H9 (cell line): Measurements from ENCODE around the gene CALCR. TPM values are rescaled to one million over a fixed set of nuclear protein-coding genes. Genes with fewer than 3 reads are reported as not detected.

Experiments
- DNase-seq: peaks from one replicate; pipeline ENCODE4 v3.0.0-alpha.2; 2017
- H2AFZ ChIP-seq: one replicate; pipeline ENCODE4 v1.6.1; 2013; ENCODE audit warnings: mild to moderate bottlenecking, low read length, control low read depth, moderate library complexity
- H2AK5ac ChIP-seq: 2 replicates; pipeline ENCODE4 v1.6.1; 2013; ENCODE audit warnings: low read length, control low read depth, mixed read lengths; ENCODE audit not compliant: insufficient read length
- H2BK120ac ChIP-seq: one replicate; pipeline ENCODE4 v1.6.1; 2013; ENCODE audit warnings: low read depth, mild to moderate bottlenecking, low read length, control low read depth, inconsistent platforms; ENCODE audit not compliant: poor library complexity, severe bottlenecking
- H2BK12ac ChIP-seq: 2 replicates; pipeline ENCODE4 v1.6.1; 2013; ENCODE audit warnings: low read length, control low read depth, mixed read lengths, low read depth; ENCODE audit not compliant: insufficient read length
- H2BK15ac ChIP-seq: 2 replicates; pipeline ENCODE4 v1.6.1; 2013; ENCODE audit warnings: low read depth, low read length, control low read depth
- H2BK20ac ChIP-seq: one replicate; pipeline ENCODE4 v1.6.1; 2013; ENCODE audit warnings: low read depth, mild to moderate bottlenecking, low read length, control low read depth, inconsistent platforms; ENCODE audit not compliant: poor library complexity, severe bottlenecking
- H2BK5ac ChIP-seq: 2 replicates; pipeline ENCODE4 v1.6.1; 2013; ENCODE audit warnings: low read length, control low read depth, mixed read lengths; ENCODE audit not compliant: insufficient read length
- H3K14ac ChIP-seq: 2 replicates; pipeline ENCODE4 v1.6.1; 2013; ENCODE audit warnings: low read length, control low read depth; ENCODE audit not compliant: insufficient read depth
- H3K18ac ChIP-seq: 2 replicates; pipeline ENCODE4 v1.6.1; 2013; ENCODE audit warnings: low read depth, mild to moderate bottlenecking, mixed read lengths, low read length, control low read depth; ENCODE audit not compliant: insufficient read length
- H3K23ac ChIP-seq: 2 replicates; pipeline ENCODE4 v1.6.1; 2013; ENCODE audit warnings: low read length, control low read depth, mixed read lengths, low read depth; ENCODE audit not compliant: insufficient read length
- H3K23me2 ChIP-seq: 2 replicates; pipeline ENCODE4 v1.6.1; 2013; ENCODE audit warnings: low read depth, mild to moderate bottlenecking, mixed read lengths, low read length, control low read depth; ENCODE audit not compliant: insufficient read length, poor library complexity, severe bottlenecking
- H3K27ac ChIP-seq: 2 replicates; pipeline ENCODE4 v1.5.1; 2013; ENCODE audit warnings: low read length, control low read depth, mixed read lengths, low read depth; ENCODE audit not compliant: insufficient read length
- H3K27me3 ChIP-seq: 2 replicates; pipeline ENCODE4 v1.6.1; 2013; ENCODE audit warnings: low read length, control low read depth, inconsistent platforms; ENCODE audit not compliant: insufficient read depth
- H3K4ac ChIP-seq: 2 replicates; pipeline ENCODE4 v1.6.1; 2013; ENCODE audit warnings: low read depth, mild to moderate bottlenecking, control low read depth, inconsistent platforms, low read length, moderate library complexity
- H3K4me1 ChIP-seq: 2 replicates; pipeline ENCODE4 v1.6.1; 2013; ENCODE audit warnings: low read length, control low read depth, inconsistent platforms; ENCODE audit not compliant: insufficient read depth
- H3K4me2 ChIP-seq: 2 replicates; pipeline ENCODE4 v1.6.1; 2013; ENCODE audit warnings: low read length, control low read depth, mixed read lengths; ENCODE audit not compliant: insufficient read length, insufficient read depth
- H3K56ac ChIP-seq: 2 replicates; pipeline ENCODE4 v1.6.1; 2013; ENCODE audit warnings: low read depth, mild to moderate bottlenecking, mixed read lengths, low read length, control low read depth; ENCODE audit not compliant: insufficient read length
- H3K79me1 ChIP-seq: 2 replicates; pipeline ENCODE4 v1.6.1; 2013; ENCODE audit warnings: low read depth, mild to moderate bottlenecking, moderate library complexity, low read length, control low read depth, inconsistent platforms; ENCODE audit not compliant: insufficient read depth, poor library complexity, severe bottlenecking
- H3K79me2 ChIP-seq: 2 replicates; pipeline ENCODE4 v1.6.1; 2013; ENCODE audit warnings: low read length, control low read depth, inconsistent platforms; ENCODE audit not compliant: insufficient read depth
- H3K9ac ChIP-seq: 2 replicates; pipeline ENCODE4 v1.6.1; 2013; ENCODE audit warnings: low read length, control low read depth, mixed read lengths; ENCODE audit not compliant: insufficient read length; ENCODE audit errors: extremely low read depth
- H3K9me3 ChIP-seq: one replicate; pipeline ENCODE4 v1.6.1; 2013; ENCODE audit warnings: low read depth, low read length, inconsistent platforms; ENCODE audit not compliant: control insufficient read depth
- H3T11ph ChIP-seq: one replicate; pipeline ENCODE4 v1.6.1; 2013; ENCODE audit warnings: mild to moderate bottlenecking, low read length, control low read depth, inconsistent platforms
- H4K20me1 ChIP-seq: one replicate; pipeline ENCODE4 v1.6.1; 2013; ENCODE audit not compliant: control insufficient read depth, insufficient read length, insufficient read depth
- H4K5ac ChIP-seq: 2 replicates; pipeline ENCODE4 v1.6.1; 2013; ENCODE audit warnings: low read depth, mild to moderate bottlenecking, mixed read lengths, low read length, control low read depth; ENCODE audit not compliant: insufficient read length
- H4K8ac ChIP-seq: replicated peaks from 2 replicates; pipeline ENCODE4 v1.6.1; 2013; ENCODE audit warnings: low read length, control low read depth, mixed read lengths, low read depth; ENCODE audit not compliant: insufficient read length
- H4K91ac ChIP-seq: 2 replicates; pipeline ENCODE4 v1.6.1; 2013; ENCODE audit warnings: low read depth, mild to moderate bottlenecking, moderate library complexity, mixed read lengths, low read length, control low read depth; ENCODE audit not compliant: insufficient read length
- H3K27ac Mint-ChIP-seq, 3 experiments: 2 replicates in 2 of 3; 3 replicates in 1 of 3; pipeline ENCODE4 v1.8.0; 2020 to 2021; ENCODE audit warnings: mixed read lengths in 3 of 3, mild to moderate bottlenecking in 1 of 3, moderate library complexity in 1 of 3
- H3K27me3 Mint-ChIP-seq: 2 replicates; pipeline ENCODE4 v1.8.0; 2021; ENCODE audit warnings: low read depth, mild to moderate bottlenecking, moderate library complexity, mixed read lengths
- H3K36me3 Mint-ChIP-seq, 3 experiments: 2 replicates in 2 of 3; 3 replicates in 1 of 3; pipeline ENCODE4 v1.8.0; 2020 to 2021; ENCODE audit warnings: low read depth in 3 of 3, mixed read lengths in 3 of 3; ENCODE audit not compliant: insufficient read depth in 1 of 3
- H3K4me1 Mint-ChIP-seq, 2 experiments: 2 replicates each; pipeline ENCODE4 v1.8.0; 2020; ENCODE audit warnings: mixed read lengths in 2 of 2
- H3K4me3 Mint-ChIP-seq, 2 experiments: 2 replicates in 1 of 2; 3 replicates in 1 of 2; pipeline ENCODE4 v1.8.0; 2020 to 2021; ENCODE audit warnings: mild to moderate bottlenecking in 2 of 2, mixed read lengths in 2 of 2, moderate library complexity in 1 of 2
- H3K9me3 Mint-ChIP-seq, 2 experiments: 2 replicates in 1 of 2; 3 replicates in 1 of 2; pipeline ENCODE4 v1.8.0; 2020; ENCODE audit warnings: mild to moderate bottlenecking in 2 of 2, mixed read lengths in 2 of 2, moderate library complexity in 1 of 2
- WGBS: extraction: QIAGEN DNeasy Blood & Tissue Kit; methylation state at CpG from one replicate; pipeline ENCODE4 v1.1.7; 2013; ENCODE audit warnings: missing lambda C conversion rate, low lambda C conversion rate, mixed read lengths; ENCODE audit not compliant: insufficient read length; ENCODE audit errors: extremely low coverage; 5-methylcytosine and 5-hydroxymethylcytosine counted together
- total RNA-seq: library from RNA; stranded (reverse); gene quantifications from 2 replicates; pipeline ENCODE4 v1.2.1, GENCODE V29; 2021
- TF ChIP-seq, protein P1 (sequence below): fragments of 200-600 bp; sonication (generic); conservative IDR thresholded peaks from 3 replicates; pipeline ENCODE4 v1.8.0; 2021; ENCODE audit warnings: antibody characterized with exemption, mild to moderate bottlenecking

CALCR gene
- total RNA-seq, 1 experiment from 2014 or later = 0.52 TPM

DNA sequence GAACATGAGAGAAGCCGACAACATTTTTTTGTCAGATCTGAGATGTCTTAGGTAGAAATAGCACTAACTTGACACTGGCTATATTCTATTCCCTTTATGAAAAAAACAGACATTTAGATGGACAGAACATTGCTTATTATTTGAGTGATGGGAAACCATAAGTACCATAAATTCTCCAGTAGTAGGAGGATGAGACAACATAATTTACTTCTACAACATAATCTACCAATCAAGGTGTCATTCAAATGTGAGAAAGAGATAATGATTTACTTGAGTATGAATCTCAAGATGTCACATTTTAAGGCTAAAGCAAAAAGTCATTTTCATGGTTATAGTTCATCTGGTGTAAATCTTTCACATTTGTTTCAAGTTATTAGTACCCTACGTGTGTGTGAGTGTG, 110.8 kb downstream of the CALCR start:
- Mint-ChIP-seq H3K27ac (no peak overlapping the region), H3K4me3 (no peak overlapping the region), H3K4me1 (peaks cover 5 to 10% of the 10 kb centered on the region in 2 experiments; a peak in 3 of 4 replicates), H3K27me3 (no peaks in the 10 kb centered on the region), H3K36me3 (no peaks in the 10 kb centered on the region), H3K9me3 (no peaks in the 10 kb centered on the region)
- H2BK12ac ChIP-seq = no peak overlapping the region
- H3K23me2 ChIP-seq = no peaks in the 10 kb centered on the region
- H2BK15ac ChIP-seq = no peak overlapping the region
- H3K14ac ChIP-seq = no peak overlapping the region
- H3K56ac ChIP-seq = no peak overlapping the region
- H2BK20ac ChIP-seq = no peak overlapping the region
- no peak overlapping the region for H2BK5ac ChIP-seq
- H3K23ac ChIP-seq = no peak overlapping the region
- H3K9me3 ChIP-seq = no peaks in the 10 kb centered on the region
- H3K9ac ChIP-seq = no peak overlapping the region
- DNase-seq = no peak
- H3T11ph ChIP-seq = no peak overlapping the region
- TF ChIP-seq, protein P1, sequence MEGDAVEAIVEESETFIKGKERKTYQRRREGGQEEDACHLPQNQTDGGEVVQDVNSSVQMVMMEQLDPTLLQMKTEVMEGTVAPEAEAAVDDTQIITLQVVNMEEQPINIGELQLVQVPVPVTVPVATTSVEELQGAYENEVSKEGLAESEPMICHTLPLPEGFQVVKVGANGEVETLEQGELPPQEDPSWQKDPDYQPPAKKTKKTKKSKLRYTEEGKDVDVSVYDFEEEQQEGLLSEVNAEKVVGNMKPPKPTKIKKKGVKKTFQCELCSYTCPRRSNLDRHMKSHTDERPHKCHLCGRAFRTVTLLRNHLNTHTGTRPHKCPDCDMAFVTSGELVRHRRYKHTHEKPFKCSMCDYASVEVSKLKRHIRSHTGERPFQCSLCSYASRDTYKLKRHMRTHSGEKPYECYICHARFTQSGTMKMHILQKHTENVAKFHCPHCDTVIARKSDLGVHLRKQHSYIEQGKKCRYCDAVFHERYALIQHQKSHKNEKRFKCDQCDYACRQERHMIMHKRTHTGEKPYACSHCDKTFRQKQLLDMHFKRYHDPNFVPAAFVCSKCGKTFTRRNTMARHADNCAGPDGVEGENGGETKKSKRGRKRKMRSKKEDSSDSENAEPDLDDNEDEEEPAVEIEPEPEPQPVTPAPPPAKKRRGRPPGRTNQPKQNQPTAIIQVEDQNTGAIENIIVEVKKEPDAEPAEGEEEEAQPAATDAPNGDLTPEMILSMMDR = no peak
- H4K5ac ChIP-seq = no peak overlapping the region
- H3K4me1 ChIP-seq = no peaks in the 10 kb centered on the region
- no peak overlapping the region for H2AK5ac ChIP-seq
- H3K4ac ChIP-seq = no peak overlapping the region
- no peak overlapping the region for H2BK120ac ChIP-seq
- no peaks in the 10 kb centered on the region for H3K79me1 ChIP-seq
- H4K8ac ChIP-seq = no peak overlapping the region
- WGBS = no CpG with 5 or more reads among the region's 2 CpGs
- H3K18ac ChIP-seq = no peak overlapping the region
- H3K27me3 ChIP-seq = no peaks in the 10 kb centered on the region
- H4K91ac ChIP-seq = no peak overlapping the region
- no peak overlapping the region for H2AFZ ChIP-seq
- H3K4me2 ChIP-seq = no peak overlapping the region
- H4K20me1 ChIP-seq = no peaks in the 10 kb centered on the region
- no peaks in the 10 kb centered on the region for H3K79me2 ChIP-seq
- H3K27ac ChIP-seq = no peak overlapping the region
